HUES6 (cell line): ENCODE measurements around the gene TRPV5.

Source experiments
- H3K27ac ChIP-seq: 2 replicates; pipeline ENCODE4 v1.7.0; 2013; ENCODE audit warnings: low read depth, mild to moderate bottlenecking, low read length, inconsistent platforms
- H3K27me3 ChIP-seq: 2 replicates; pipeline ENCODE4 v1.6.1; 2013; ENCODE audit warnings: low read length; ENCODE audit not compliant: control insufficient read depth, insufficient read depth
- H3K36me3 ChIP-seq: 2 replicates; pipeline ENCODE4 v1.6.1; 2013; ENCODE audit warnings: low read length; ENCODE audit not compliant: control insufficient read depth, insufficient read depth
- H3K4me1 ChIP-seq: 2 replicates; pipeline ENCODE4 v1.6.1; 2013; ENCODE audit warnings: low read length; ENCODE audit not compliant: control insufficient read depth, insufficient read depth
- H3K4me3 ChIP-seq: 2 replicates; pipeline ENCODE4 v1.5.1; 2013; ENCODE audit warnings: low read depth, low read length
- H3K9ac ChIP-seq: one replicate; pipeline ENCODE4 v1.6.1; 2013; ENCODE audit warnings: mild to moderate bottlenecking, low read length
- H3K9me3 ChIP-seq: 2 replicates; pipeline ENCODE4 v1.6.1; 2013; ENCODE audit warnings: low read depth, low read length; ENCODE audit not compliant: control insufficient read depth, insufficient read depth

TRPV5 gene

DNA sequence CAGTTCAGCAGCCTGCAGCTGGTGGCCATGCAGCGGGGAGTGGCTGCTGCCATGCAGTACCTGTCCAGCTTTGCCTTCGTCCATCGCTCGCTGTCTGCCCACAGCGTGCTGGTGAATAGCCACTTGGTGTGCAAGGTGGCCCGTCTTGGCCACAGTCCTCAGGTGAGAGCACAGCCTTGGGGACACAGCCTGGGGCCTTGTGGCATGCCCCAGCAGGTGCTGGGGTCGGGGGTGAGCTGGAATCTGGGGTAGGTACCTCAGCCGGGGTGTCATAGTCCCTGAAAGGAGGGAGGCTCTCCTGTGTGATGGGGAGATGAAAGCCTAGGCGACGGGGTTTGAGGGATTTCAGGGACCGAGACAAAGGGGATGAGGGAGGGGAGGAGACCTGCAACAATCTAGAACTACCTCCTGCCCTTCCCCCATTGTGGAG lies 64.5 kb downstream of the TRPV5 start:
- peaks cover 11% of the 10 kb centered on the region; the same call in 1 of the 2 replicates for H3K4me1 ChIP-seq
- H3K9me3 ChIP-seq: no peaks in the 10 kb centered on the region
- peaks cover 5% of the 10 kb centered on the region; the same call in 1 of the 2 replicates for H3K27me3 ChIP-seq
- H3K27ac ChIP-seq: no peak overlapping the region
- H3K4me3 ChIP-seq: no peak overlapping the region
- no peak overlapping the region for H3K9ac ChIP-seq
- no peaks in the 10 kb centered on the region for H3K36me3 ChIP-seq

- H3K27me3 ChIP-seq: peaks cover 7% of the 10 kb centered on the region; the same call in 1 of the 2 replicates
- no peak overlapping the region for H3K4me3 ChIP-seq
- H3K9me3 ChIP-seq: no peaks in the 10 kb centered on the region
- no peak overlapping the region for H3K9ac ChIP-seq
- peaks cover 11% of the 10 kb centered on the region; the same call in 1 of the 2 replicates for H3K4me1 ChIP-seq
- H3K36me3 ChIP-seq: no peaks in the 10 kb centered on the region
- H3K27ac ChIP-seq: no peak overlapping the region
Measured at GRCh38 chr7:142868188-142868985, 65.2 kb downstream of the TRPV5 start.

GRCh38 chr7:142867398-142868187 lies 66.0 kb downstream of the TRPV5 start:
- peaks cover 18% of the 10 kb centered on the region; the same call in 1 of the 2 replicates for H3K4me1 ChIP-seq
- no peaks in the 10 kb centered on the region for H3K9me3 ChIP-seq
- H3K36me3 ChIP-seq: no peaks in the 10 kb centered on the region
- H3K27me3 ChIP-seq: peaks cover 7% of the 10 kb centered on the region; the same call in 1 of the 2 replicates
- no peak overlapping the region for H3K9ac ChIP-seq
- H3K4me3 ChIP-seq: no peak overlapping the region
- H3K27ac ChIP-seq: no peak overlapping the region

GRCh38 chr7:142867097-142867378 lies 66.5 kb downstream of the TRPV5 start:
- no peaks in the 10 kb centered on the region for H3K9me3 ChIP-seq
- H3K27me3 ChIP-seq: peaks cover 7% of the 10 kb centered on the region; the same call in 1 of the 2 replicates
- H3K27ac ChIP-seq: no peak overlapping the region
- no peak overlapping the region for H3K9ac ChIP-seq
- H3K4me1 ChIP-seq: peaks cover 24% of the 10 kb centered on the region
- H3K4me3 ChIP-seq: no peak overlapping the region
- no peaks in the 10 kb centered on the region for H3K36me3 ChIP-seq

- H3K4me1 ChIP-seq: peaks cover 29% of the 10 kb centered on the region
- no peaks in the 10 kb centered on the region for H3K36me3 ChIP-seq
- no peak overlapping the region for H3K9ac ChIP-seq
- H3K27ac ChIP-seq: no peak overlapping the region
- H3K4me3 ChIP-seq: no peak overlapping the region
- H3K27me3 ChIP-seq: peaks cover 7% of the 10 kb centered on the region; the same call in 1 of the 2 replicates
- H3K9me3 ChIP-seq: no peaks in the 10 kb centered on the region
Measured at GRCh38 chr7:142866361-142867096, 67.0 kb downstream of the TRPV5 start.

- Histone ChIP-seq H3K4me1 (peaks cover 29% of the 10 kb centered on the region), H3K27ac (no peak overlapping the region), H3K4me3 (no peak overlapping the region), H3K27me3 (peaks cover 7% of the 10 kb centered on the region; the same call in 1 of the 2 replicates), H3K9me3 (no peaks in the 10 kb centered on the region), H3K9ac (no peak overlapping the region), H3K36me3 (no peaks in the 10 kb centered on the region)
Measured at GRCh38 chr7:142865766-142866165, 67.8 kb downstream of the TRPV5 start.

DNA sequence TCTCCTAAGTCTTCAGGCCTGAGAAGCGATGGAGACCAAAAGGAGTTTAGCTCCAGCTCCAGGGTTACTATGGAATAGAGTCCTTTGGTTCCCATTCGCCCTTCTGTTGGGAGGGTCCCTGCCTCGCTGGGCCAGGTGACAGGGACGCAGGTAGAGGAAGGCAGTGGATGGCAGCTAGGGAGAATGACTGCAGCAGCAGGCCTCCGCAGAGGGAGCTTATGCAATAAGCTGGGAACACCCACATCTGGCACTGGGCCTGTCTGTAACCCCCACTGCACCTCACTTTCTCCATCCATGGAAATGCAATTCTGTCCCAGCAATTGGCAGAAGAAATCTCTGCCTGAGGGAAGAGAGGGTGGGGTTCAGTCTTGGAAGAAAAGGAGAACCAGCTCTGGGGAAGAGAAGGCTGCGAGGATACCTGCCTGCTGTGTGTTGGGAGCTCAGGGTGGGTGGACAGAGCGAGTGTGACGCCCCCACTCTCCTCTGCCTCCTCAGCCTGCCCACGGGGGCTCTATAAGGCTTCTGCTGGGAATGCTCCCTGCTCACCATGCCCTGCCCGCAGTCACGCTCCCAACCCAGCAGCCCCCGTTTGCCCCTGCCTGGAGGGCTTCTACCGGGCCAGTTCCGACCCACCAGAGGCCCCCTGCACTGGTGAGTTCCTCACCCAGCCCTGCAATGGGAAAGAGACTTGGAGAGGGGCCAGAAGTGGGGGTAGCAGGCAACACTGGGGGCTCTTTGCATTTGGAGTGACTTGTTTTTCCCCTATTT lies 68.4 kb downstream of the TRPV5 start:
- Histone ChIP-seq H3K4me1 (peaks cover 29% of the 10 kb centered on the region), H3K4me3 (no peak overlapping the region), H3K9ac (no peak overlapping the region), H3K36me3 (no peaks in the 10 kb centered on the region), H3K9me3 (no peaks in the 10 kb centered on the region), H3K27me3 (peaks cover 10% of the 10 kb centered on the region), H3K27ac (no peak overlapping the region)

DNA sequence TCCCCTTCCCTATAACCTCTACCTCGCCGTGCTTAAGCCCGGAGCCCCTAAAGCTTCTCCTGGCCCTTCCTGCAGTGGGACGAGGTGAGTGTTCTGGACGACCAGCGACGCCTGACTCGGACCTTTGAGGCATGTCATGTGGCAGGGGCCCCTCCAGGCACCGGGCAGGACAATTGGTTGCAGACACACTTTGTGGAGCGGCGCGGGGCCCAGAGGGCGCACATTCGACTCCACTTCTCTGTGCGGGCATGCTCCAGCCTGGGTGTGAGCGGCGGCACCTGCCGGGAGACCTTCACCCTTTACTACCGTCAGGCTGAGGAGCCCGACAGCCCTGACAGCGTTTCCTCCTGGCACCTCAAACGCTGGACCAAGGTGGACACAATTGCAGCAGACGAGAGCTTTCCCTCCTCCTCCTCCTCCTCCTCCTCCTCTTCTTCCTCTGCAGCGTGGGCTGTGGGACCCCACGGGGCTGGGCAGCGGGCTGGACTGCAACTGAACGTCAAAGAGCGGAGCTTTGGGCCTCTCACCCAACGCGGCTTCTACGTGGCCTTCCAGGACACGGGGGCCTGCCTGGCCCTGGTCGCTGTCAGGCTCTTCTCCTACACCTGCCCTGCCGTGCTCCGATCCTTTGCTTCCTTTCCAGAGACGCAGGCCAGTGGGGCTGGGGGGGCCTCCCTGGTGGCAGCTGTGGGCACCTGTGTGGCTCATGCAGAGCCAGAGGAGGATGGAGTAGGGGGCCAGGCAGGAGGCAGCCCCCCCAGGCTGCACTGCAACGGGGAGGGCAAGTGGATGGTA lies 69.5 kb downstream of the TRPV5 start:
- Histone ChIP-seq H3K9ac (no peak overlapping the region), H3K27me3 (peaks cover 13% of the 10 kb centered on the region), H3K36me3 (no peaks in the 10 kb centered on the region), H3K9me3 (no peaks in the 10 kb centered on the region), H3K27ac (no peak overlapping the region), H3K4me3 (no peak overlapping the region), H3K4me1 (peaks cover 29% of the 10 kb centered on the region)

DNA sequence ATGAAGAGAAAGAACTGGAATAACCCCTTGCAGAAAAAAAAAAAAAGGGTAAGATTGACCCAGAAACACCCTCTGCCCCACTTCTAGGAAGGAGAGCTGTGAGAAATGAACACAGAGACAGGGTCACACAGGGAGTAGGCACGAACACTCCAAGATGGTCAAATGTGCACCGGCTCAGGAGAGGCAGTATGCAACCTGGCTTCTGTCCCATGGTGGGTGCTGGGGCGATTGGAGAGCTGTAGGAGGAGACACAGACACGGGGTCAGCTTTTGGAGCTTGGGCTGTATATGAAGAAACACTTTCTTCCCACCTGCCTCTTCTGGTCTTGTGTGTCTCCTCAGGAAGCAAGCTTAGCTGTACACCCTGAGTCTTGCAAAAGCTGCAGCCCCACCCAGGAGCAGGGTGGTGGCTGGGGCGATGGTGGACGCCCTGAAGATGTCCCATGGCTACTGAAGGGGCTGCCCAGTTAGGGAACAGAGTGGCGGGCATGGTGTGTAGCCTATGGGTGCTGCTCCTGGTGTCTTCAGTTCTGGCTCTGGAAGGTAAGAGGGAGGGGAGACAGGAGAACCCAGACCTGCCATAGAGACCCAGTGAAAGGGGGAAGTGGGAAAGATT lies 70.7 kb downstream of the TRPV5 start:
- no peaks in the 10 kb centered on the region for H3K9me3 ChIP-seq
- H3K27ac ChIP-seq: no peak overlapping the region
- no peak overlapping the region for H3K9ac ChIP-seq
- H3K27me3 ChIP-seq: peaks cover 13% of the 10 kb centered on the region; the same call in 1 of the 2 replicates
- peaks cover 29% of the 10 kb centered on the region for H3K4me1 ChIP-seq
- no peaks in the 10 kb centered on the region for H3K36me3 ChIP-seq
- no peak overlapping the region for H3K4me3 ChIP-seq
